ENCODE data around the gene NDUFAB1.

NDUFAB1 gene

DNA sequence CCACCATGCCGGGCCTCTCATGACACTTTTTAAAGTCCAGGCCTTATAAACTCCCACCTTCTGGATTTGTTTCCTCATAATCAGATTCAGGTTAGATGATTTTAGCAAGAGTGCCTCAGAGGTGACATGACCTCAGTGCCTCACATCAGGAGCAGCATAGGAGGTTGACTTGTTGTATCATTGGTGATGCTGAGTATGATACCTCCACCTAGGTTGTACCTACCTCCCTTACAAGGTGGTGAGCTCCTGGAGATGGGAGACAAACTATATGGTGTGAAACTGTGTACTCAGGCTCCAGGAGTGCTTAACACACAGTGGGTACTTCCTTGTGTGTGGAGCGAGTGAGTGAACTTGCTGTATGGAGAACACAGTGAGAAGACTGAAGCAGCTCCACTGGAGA, 18.6 kb downstream of the NDUFAB1 start:
- no peak for DNase-seq
- Histone ChIP-seq H3K36me3 (ENCODE audit: control insufficient read depth in 4 of 4, insufficient read depth in 4 of 4, low read length in 3 of 4) (peaks cover 8 to 52% (median 33%) of the 10 kb centered on the region in 4 experiments), H3K9me3 (ENCODE audit: control extremely low read depth in 1 of 5, control insufficient read depth in 4 of 5, insufficient read depth in 2 of 5, low read depth in 1 of 5, low read length in 4 of 5) (no peaks in the 10 kb centered on the region), H3K4me1 (ENCODE audit: control extremely low read depth in 1 of 4, control insufficient read depth in 4 of 4, insufficient read depth in 4 of 4, low read length in 3 of 4) (no peaks in the 10 kb centered on the region), H3K4me3 (ENCODE audit: control insufficient read depth in 1 of 7, extremely low read depth in 1 of 7, insufficient read depth in 4 of 7, low read depth in 2 of 7, low read length in 6 of 7) (no peak overlapping the region), H3K27me3 (replicated peaks in 2 of 5; ENCODE audit: control insufficient read depth in 4 of 5, insufficient read depth in 5 of 5, low read length in 4 of 5) (no peaks in the 10 kb centered on the region), H3K27ac (ENCODE audit: insufficient read depth in 1 of 2, low read depth in 1 of 2, low read length in 2 of 2, poor library complexity in 1 of 2, severe bottlenecking in 2 of 2) (no peak overlapping the region)
- WGBS (ENCODE audit: insufficient coverage): 100% methylated on average over 2 of the region's 2 CpGs
- CTCF ChIA-PET: interaction anchor here (0.6 kb wide), 1 partner anchor 64 kb away, joined by 3 read pairs; no protein-coding TSS in a partner anchor
- POLR2A ChIA-PET: interaction anchor here (0.6 kb wide), 1 partner anchor 137 kb away, joined by 5 read pairs; no protein-coding TSS in a partner anchor

GRCh38 chr16:23575834-23576233, 20.3 kb downstream of the NDUFAB1 start:
- Histone ChIP-seq H3K36me3 (ENCODE audit: control insufficient read depth in 4 of 4, insufficient read depth in 4 of 4, low read length in 3 of 4) (peaks cover 6 to 56% (median 36%) of the 10 kb centered on the region in 4 experiments), H3K9me3 (ENCODE audit: control extremely low read depth in 1 of 5, control insufficient read depth in 4 of 5, insufficient read depth in 2 of 5, low read depth in 1 of 5, low read length in 4 of 5) (no peaks in the 10 kb centered on the region), H3K4me1 (ENCODE audit: control extremely low read depth in 1 of 4, control insufficient read depth in 4 of 4, insufficient read depth in 4 of 4, low read length in 3 of 4) (no peaks in the 10 kb centered on the region), H3K4me3 (ENCODE audit: control insufficient read depth in 1 of 7, extremely low read depth in 1 of 7, insufficient read depth in 4 of 7, low read depth in 2 of 7, low read length in 6 of 7) (no peak overlapping the region), H3K27ac (ENCODE audit: insufficient read depth in 1 of 2, low read depth in 1 of 2, low read length in 2 of 2, poor library complexity in 1 of 2, severe bottlenecking in 2 of 2) (no peak overlapping the region), H3K27me3 (replicated peaks in 2 of 5; ENCODE audit: control insufficient read depth in 4 of 5, insufficient read depth in 5 of 5, low read length in 4 of 5) (no peaks in the 10 kb centered on the region)
- WGBS (ENCODE audit: insufficient coverage): 100% methylated on average over 1 of the region's 3 CpGs
- CTCF ChIA-PET: interaction anchor here (1.0 to 1.7 kb wide), 2 partner anchors 9 to 16 kb away, joined by 3 to 4 read pairs; no protein-coding TSS in a partner anchor
- DNase-seq: no peak
- POLR2A ChIA-PET: no interaction called here

- POLR2A ChIA-PET: no interaction called here
- Histone ChIP-seq H3K27ac (ENCODE audit: insufficient read depth in 1 of 2, low read depth in 1 of 2, low read length in 2 of 2, poor library complexity in 1 of 2, severe bottlenecking in 2 of 2) (no peak overlapping the region), H3K27me3 (replicated peaks in 2 of 5; ENCODE audit: control insufficient read depth in 4 of 5, insufficient read depth in 5 of 5, low read length in 4 of 5) (no peaks in the 10 kb centered on the region), H3K9me3 (ENCODE audit: control extremely low read depth in 1 of 5, control insufficient read depth in 4 of 5, insufficient read depth in 2 of 5, low read depth in 1 of 5, low read length in 4 of 5) (no peaks in the 10 kb centered on the region), H3K4me1 (ENCODE audit: control extremely low read depth in 1 of 4, control insufficient read depth in 4 of 4, insufficient read depth in 4 of 4, low read length in 3 of 4) (no peaks in the 10 kb centered on the region), H3K36me3 (ENCODE audit: control insufficient read depth in 4 of 4, insufficient read depth in 4 of 4, low read length in 3 of 4) (peaks cover 6 to 58% (median 44%) of the 10 kb centered on the region in 4 experiments), H3K4me3 (ENCODE audit: control insufficient read depth in 1 of 7, extremely low read depth in 1 of 7, insufficient read depth in 4 of 7, low read depth in 2 of 7, low read length in 6 of 7) (no peak overlapping the region)
- CTCF ChIA-PET: no interaction called here
- WGBS (ENCODE audit: insufficient coverage): 100% methylated on average over 4 of the region's 5 CpGs
- no peak for DNase-seq
These were observed 22.3 kb downstream of the NDUFAB1 start for GRCh38 chr16:23573817-23574216.

- DNase-seq: no peak
- Histone ChIP-seq H3K4me3 (ENCODE audit: control insufficient read depth in 1 of 7, extremely low read depth in 1 of 7, insufficient read depth in 4 of 7, low read depth in 2 of 7, low read length in 6 of 7) (no peak overlapping the region), H3K4me1 (ENCODE audit: control extremely low read depth in 1 of 4, control insufficient read depth in 4 of 4, insufficient read depth in 4 of 4, low read length in 3 of 4) (no peaks in the 10 kb centered on the region), H3K9me3 (ENCODE audit: control extremely low read depth in 1 of 5, control insufficient read depth in 4 of 5, insufficient read depth in 2 of 5, low read depth in 1 of 5, low read length in 4 of 5) (no peaks in the 10 kb centered on the region), H3K27ac (ENCODE audit: insufficient read depth in 1 of 2, low read depth in 1 of 2, low read length in 2 of 2, poor library complexity in 1 of 2, severe bottlenecking in 2 of 2) (no peak overlapping the region), H3K36me3 (ENCODE audit: control insufficient read depth in 4 of 4, insufficient read depth in 4 of 4, low read length in 3 of 4) (peaks cover 4 to 71% (median 45%) of the 10 kb centered on the region in 4 experiments), H3K27me3 (replicated peaks in 2 of 5; ENCODE audit: control insufficient read depth in 4 of 5, insufficient read depth in 5 of 5, low read length in 4 of 5) (no peaks in the 10 kb centered on the region)
- WGBS (ENCODE audit: insufficient coverage): 95% methylated on average over 7 of the region's 9 CpGs
- ChIA-PET CTCF (interaction anchor here (1.2 kb wide), 1 partner anchor 15 kb away, joined by 4 read pairs; the partner anchor contains the start of gene UBFD1), POLR2A (no interaction called here)
These were observed 23.7 kb downstream of the NDUFAB1 start for GRCh38 chr16:23572394-23572793.

- no peak overlapping the region for H3K4me3 ChIP-seq (ENCODE audit: control insufficient read depth in 1 of 7, extremely low read depth in 1 of 7, insufficient read depth in 4 of 7, low read depth in 2 of 7, low read length in 6 of 7)
- no peaks in the 10 kb centered on the region for H3K27me3 ChIP-seq (replicated peaks in 2 of 5; ENCODE audit: control insufficient read depth in 4 of 5, insufficient read depth in 5 of 5, low read length in 4 of 5)
- 100% methylated on average over 4 of the region's 5 CpGs for WGBS (ENCODE audit: insufficient coverage)
- no peaks in the 10 kb centered on the region for H3K9me3 ChIP-seq (ENCODE audit: control extremely low read depth in 1 of 5, control insufficient read depth in 4 of 5, insufficient read depth in 2 of 5, low read depth in 1 of 5, low read length in 4 of 5)
- POLR2A ChIA-PET: no interaction called here
- no peak for DNase-seq
- CTCF ChIA-PET: interaction anchor here (1.2 kb wide), 1 partner anchor 14 kb away, joined by 4 read pairs; the partner anchor contains the start of gene UBFD1
- peaks cover 6 to 76% (median 49%) of the 10 kb centered on the region in 4 experiments for H3K36me3 ChIP-seq (ENCODE audit: control insufficient read depth in 4 of 4, insufficient read depth in 4 of 4, low read length in 3 of 4)
- no peaks in the 10 kb centered on the region for H3K4me1 ChIP-seq (ENCODE audit: control extremely low read depth in 1 of 4, control insufficient read depth in 4 of 4, insufficient read depth in 4 of 4, low read length in 3 of 4)
- no peak overlapping the region for H3K27ac ChIP-seq (ENCODE audit: insufficient read depth in 1 of 2, low read depth in 1 of 2, low read length in 2 of 2, poor library complexity in 1 of 2, severe bottlenecking in 2 of 2)
These were observed 24.2 kb downstream of the NDUFAB1 start for GRCh38 chr16:23571895-23572294.

- ChIA-PET CTCF (interaction anchor here (2.0 kb wide), 1 partner anchor 13 kb away, joined by 8 read pairs; the partner anchor contains the start of genes EARS2 and UBFD1), POLR2A (interaction anchor here (0.6 kb wide), 1 partner anchor 371 kb away, joined by 3 read pairs; no protein-coding TSS in a partner anchor)
- Histone ChIP-seq H3K27ac (ENCODE audit: insufficient read depth in 1 of 2, low read depth in 1 of 2, low read length in 2 of 2, poor library complexity in 1 of 2, severe bottlenecking in 2 of 2) (no peak overlapping the region), H3K4me3 (ENCODE audit: control insufficient read depth in 1 of 7, extremely low read depth in 1 of 7, insufficient read depth in 4 of 7, low read depth in 2 of 7, low read length in 6 of 7) (no peak overlapping the region), H3K36me3 (ENCODE audit: control insufficient read depth in 4 of 4, insufficient read depth in 4 of 4, low read length in 3 of 4) (peaks cover 8 to 77% (median 53%) of the 10 kb centered on the region in 4 experiments), H3K4me1 (ENCODE audit: control extremely low read depth in 1 of 4, control insufficient read depth in 4 of 4, insufficient read depth in 4 of 4, low read length in 3 of 4) (no peaks in the 10 kb centered on the region), H3K27me3 (replicated peaks in 2 of 5; ENCODE audit: control insufficient read depth in 4 of 5, insufficient read depth in 5 of 5, low read length in 4 of 5) (no peaks in the 10 kb centered on the region), H3K9me3 (ENCODE audit: control extremely low read depth in 1 of 5, control insufficient read depth in 4 of 5, insufficient read depth in 2 of 5, low read depth in 1 of 5, low read length in 4 of 5) (no peaks in the 10 kb centered on the region)
- no peak for DNase-seq
- 92% methylated on average over 4 of the region's 8 CpGs for WGBS (ENCODE audit: insufficient coverage)
These were observed 25.0 kb downstream of the NDUFAB1 start for GRCh38 chr16:23570992-23571632.

GRCh38 chr16:23567602-23568001, 28.5 kb downstream of the NDUFAB1 start:
- H3K4me3 ChIP-seq (ENCODE audit: control insufficient read depth in 1 of 7, extremely low read depth in 1 of 7, insufficient read depth in 4 of 7, low read depth in 2 of 7, low read length in 6 of 7): no peak overlapping the region
- H3K4me1 ChIP-seq (ENCODE audit: control extremely low read depth in 1 of 4, control insufficient read depth in 4 of 4, insufficient read depth in 4 of 4, low read length in 3 of 4): no peaks in the 10 kb centered on the region
- H3K9me3 ChIP-seq (ENCODE audit: control extremely low read depth in 1 of 5, control insufficient read depth in 4 of 5, insufficient read depth in 2 of 5, low read depth in 1 of 5, low read length in 4 of 5): no peaks in the 10 kb centered on the region
- no peak for DNase-seq
- POLR2A ChIA-PET: no interaction called here
- H3K36me3 ChIP-seq (ENCODE audit: control insufficient read depth in 4 of 4, insufficient read depth in 4 of 4, low read length in 3 of 4): peaks cover 22 to 92% (median 70%) of the 10 kb centered on the region in 4 experiments
- H3K27ac ChIP-seq (ENCODE audit: insufficient read depth in 1 of 2, low read depth in 1 of 2, low read length in 2 of 2, poor library complexity in 1 of 2, severe bottlenecking in 2 of 2): no peak overlapping the region
- no peaks in the 10 kb centered on the region for H3K27me3 ChIP-seq (replicated peaks in 2 of 5; ENCODE audit: control insufficient read depth in 4 of 5, insufficient read depth in 5 of 5, low read length in 4 of 5)
- 97% methylated on average over 3 of the region's 3 CpGs for WGBS (ENCODE audit: insufficient coverage)
- CTCF ChIA-PET: interaction anchor here (0.6 kb wide), 1 partner anchor 9 kb away, joined by 4 read pairs; no protein-coding TSS in a partner anchor
